Urinary bladder (tissue), 4 donors: Measurements from ENCODE around the gene BNIP5. TPM values are rescaled to one million over a fixed set of nuclear protein-coding genes. Genes with fewer than 3 reads are reported as not detected.
"Not testable (repeated sequence)": the region's sequence is repeated elsewhere in the genome, so short reads cannot be mapped to it uniquely, and the experiment has no call there.

ENCODE experiments used
- DNase-seq: peaks from one replicate; pipeline ENCODE4 v3.0.0-alpha.2; 2015; ENCODE audit errors: extremely low spot score
- H3K27ac ChIP-seq: one replicate; pipeline ENCODE4 v1.5.1; 2013; ENCODE audit warnings: low read depth, mild to moderate bottlenecking, moderate library complexity
- H3K36me3 ChIP-seq: one replicate; pipeline ENCODE4 v1.6.1; 2013; ENCODE audit warnings: mild to moderate bottlenecking, moderate library complexity; ENCODE audit not compliant: insufficient read depth
- H3K4me1 ChIP-seq: one replicate; pipeline ENCODE4 v1.6.1; 2013; ENCODE audit warnings: mild to moderate bottlenecking, moderate library complexity; ENCODE audit not compliant: insufficient read depth
- H3K4me3 ChIP-seq: one replicate; pipeline ENCODE4 v1.5.1; 2013; ENCODE audit warnings: low read depth, low read length
- WGBS: extraction: QIAGEN DNeasy Blood & Tissue Kit; methylation state at CpG from one replicate; pipeline ENCODE4 v1.1.7; 2013; 5-methylcytosine and 5-hydroxymethylcytosine counted together
- polyA plus RNA-seq: library from polyadenylated mRNA; stranded (reverse); fragments of 200-250 nt; gene quantifications from one replicate; pipeline ENCODE4 v1.2.3, GENCODE V29; 2013
- total RNA-seq: library from RNA; depleted of rRNA; stranded (reverse); fragments of >200 nt; gene quantifications from one replicate; pipeline ENCODE4 v1.2.3, GENCODE V29; 2014
- donor health status: healthy with polysubstance abuse.
- donor health status: healthy.

BNIP5 gene
- total and polyA plus RNA-seq, 2 donors: not detected

DNA sequence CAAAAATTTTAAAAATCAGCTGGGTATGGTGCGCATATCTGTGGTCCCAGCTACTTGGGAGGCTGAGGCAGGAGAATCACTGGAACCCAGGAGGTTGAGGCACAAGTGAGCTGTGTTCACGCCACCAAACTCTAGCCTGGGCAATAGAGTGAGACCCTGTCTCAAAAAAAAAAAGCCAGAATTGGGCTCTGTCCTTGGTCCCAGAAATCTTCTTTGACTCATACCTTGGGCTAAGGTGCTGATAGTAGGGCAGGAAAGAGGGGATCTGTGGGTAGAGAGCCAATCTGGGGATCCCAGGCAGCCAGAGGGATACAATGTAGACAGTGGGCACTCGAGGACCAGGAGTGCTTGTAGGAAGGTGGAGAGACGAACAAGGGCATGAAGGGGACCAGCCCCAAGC is 37.5 kb upstream of the BNIP5 start:
- Histone ChIP-seq H3K4me3 (no peak overlapping the region), H3K36me3 (no peaks in the 10 kb centered on the region), H3K4me1 (no peaks in the 10 kb centered on the region), H3K27ac (no peak overlapping the region)
- WGBS: 93% methylated on average over 4 of the region's 4 CpGs
- DNase-seq: no peak

DNA sequence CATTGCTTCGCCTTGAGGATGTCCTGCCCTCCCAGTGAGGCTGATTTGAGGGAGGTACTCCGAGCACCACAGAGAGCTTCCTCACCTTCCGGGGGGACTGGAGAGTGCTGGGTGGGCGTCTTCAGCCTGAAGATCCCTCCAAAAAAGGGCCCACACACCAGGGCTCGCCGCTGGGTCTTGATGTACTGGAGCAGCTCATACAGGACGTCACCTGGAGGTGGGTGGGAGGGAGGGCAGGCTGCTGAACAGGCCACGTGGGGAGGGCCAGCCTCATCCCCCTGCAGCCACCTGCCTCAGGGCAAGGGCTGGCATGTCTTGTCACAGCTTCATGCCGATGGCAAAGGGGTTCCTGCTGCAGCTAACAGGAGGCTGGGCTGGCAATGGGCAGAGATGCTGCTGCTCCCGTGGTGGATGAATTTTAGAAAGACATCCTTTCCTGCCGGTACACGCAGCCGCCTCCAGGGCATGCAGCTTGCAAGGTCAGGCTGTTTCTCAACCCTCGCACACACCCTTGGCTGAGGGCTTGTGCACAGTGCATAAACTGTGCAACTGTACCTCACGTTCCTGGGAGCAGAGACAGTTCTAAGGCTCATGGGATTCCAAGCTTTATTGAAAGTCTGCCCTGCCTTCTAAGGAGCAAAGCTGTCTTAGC is 36.8 kb upstream of the BNIP5 start:
- H3K4me1 ChIP-seq: no peaks in the 10 kb centered on the region
- 46% methylated on average over 15 of the region's 15 CpGs for WGBS
- no peak overlapping the region for H3K4me3 ChIP-seq
- no peak overlapping the region for H3K27ac ChIP-seq
- DNase-seq: no peak
- H3K36me3 ChIP-seq: no peaks in the 10 kb centered on the region

- 88% methylated on average over 6 of the region's 6 CpGs for WGBS
- no peak for DNase-seq
Observed at GRCh38 chr6:36372088-36372487, 35.4 kb upstream of the BNIP5 start.

DNA sequence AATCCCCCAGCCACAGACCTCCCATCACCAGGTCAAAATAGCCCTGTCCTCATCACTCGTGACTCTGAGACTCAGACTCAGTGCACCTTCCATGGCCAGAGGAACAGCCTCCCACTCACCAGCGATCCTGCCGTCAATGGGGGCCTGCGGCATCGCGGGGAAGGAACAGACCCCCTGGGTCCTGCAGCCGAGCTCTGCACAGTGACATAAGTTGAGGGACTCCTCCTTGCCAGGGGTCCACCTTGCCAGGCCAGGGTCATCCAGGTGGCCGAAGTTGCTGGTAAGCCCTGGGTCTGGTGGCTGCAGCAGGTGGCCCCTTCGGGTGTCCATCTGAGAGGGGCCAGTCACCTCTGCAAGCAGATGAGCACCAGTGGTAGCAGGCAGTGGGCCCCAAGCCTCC is 34.5 kb upstream of the BNIP5 start:
- Histone ChIP-seq H3K4me1 (no peaks in the 10 kb centered on the region), H3K36me3 (no peaks in the 10 kb centered on the region), H3K4me3 (no peak overlapping the region), H3K27ac (no peak overlapping the region)
- no peak for DNase-seq
- WGBS: 86% methylated on average over 9 of the region's 9 CpGs

More at GRCh38 chr6:36372088-36372487, 35.4 kb upstream of the BNIP5 start:
- Histone ChIP-seq H3K27ac (no peak overlapping the region), H3K36me3 (no peaks in the 10 kb centered on the region), H3K4me3 (no peak overlapping the region), H3K4me1 (no peaks in the 10 kb centered on the region)

DNA sequence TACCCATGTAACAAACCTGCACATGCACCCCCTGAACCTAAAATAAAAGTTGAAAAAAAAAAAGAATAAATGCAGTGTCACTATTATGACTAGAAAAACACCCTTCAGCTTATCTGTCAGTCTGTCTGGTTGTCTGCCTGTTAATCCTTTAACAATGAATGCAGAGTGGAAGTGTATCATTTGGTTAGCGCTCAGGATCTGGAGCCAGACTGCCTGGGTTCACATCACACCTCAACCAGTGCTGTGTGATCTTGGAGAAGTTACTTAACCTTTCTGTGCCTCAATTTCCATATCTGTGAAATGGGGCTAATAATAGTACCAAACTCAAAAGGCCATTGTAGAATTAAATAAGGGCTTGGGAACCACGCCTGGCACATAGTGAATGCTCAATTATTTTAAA is 34.0 kb upstream of the BNIP5 start:
- H3K4me3 ChIP-seq: no peak overlapping the region
- no peak for DNase-seq
- WGBS: 97% methylated on average over 2 of the region's 2 CpGs
- H3K27ac ChIP-seq: no peak overlapping the region
- H3K36me3 ChIP-seq: no peaks in the 10 kb centered on the region
- no peaks in the 10 kb centered on the region for H3K4me1 ChIP-seq

- WGBS: 83% methylated on average over 14 of the region's 14 CpGs
- no peak overlapping the region for H3K4me3 ChIP-seq
- no peak for DNase-seq
- H3K36me3 ChIP-seq: no peaks in the 10 kb centered on the region
- no peaks in the 10 kb centered on the region for H3K4me1 ChIP-seq
- no peak overlapping the region for H3K27ac ChIP-seq
Observed at GRCh38 chr6:36368921-36369865, 32.5 kb upstream of the BNIP5 start.

GRCh38 chr6:36368421-36368820 is 31.7 kb upstream of the BNIP5 start:
- H3K4me3 ChIP-seq: no peak overlapping the region
- WGBS: 71% methylated on average over 1 of the region's 1 CpG
- DNase-seq: no peak
- H3K4me1 ChIP-seq: no peaks in the 10 kb centered on the region
- no peak overlapping the region for H3K27ac ChIP-seq
- no peaks in the 10 kb centered on the region for H3K36me3 ChIP-seq

DNA sequence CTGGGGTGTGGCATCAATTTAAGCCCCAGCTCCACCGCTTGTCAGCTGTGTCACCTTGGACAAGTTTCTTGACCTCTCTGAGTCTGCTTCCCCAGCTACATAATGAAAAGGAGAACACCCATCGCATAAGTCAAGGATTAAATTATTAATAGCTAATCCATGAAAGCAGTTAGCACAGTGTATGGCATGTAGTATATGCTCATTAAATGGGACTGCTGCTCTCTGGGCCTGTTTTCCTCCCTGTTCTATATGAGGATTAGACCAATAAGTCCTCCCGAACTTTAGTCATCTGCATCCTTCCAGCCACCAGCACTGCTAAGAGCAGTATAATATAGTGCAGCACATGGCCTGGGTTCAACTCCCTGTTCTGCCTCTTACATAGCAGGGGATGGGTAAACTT is 31.1 kb upstream of the BNIP5 start:
- H3K4me1 ChIP-seq: no peaks in the 10 kb centered on the region
- no peak overlapping the region for H3K27ac ChIP-seq
- no peak for DNase-seq
- 96% methylated on average over 3 of the region's 3 CpGs for WGBS
- H3K4me3 ChIP-seq: no peak overlapping the region
- no peaks in the 10 kb centered on the region for H3K36me3 ChIP-seq

- DNase-seq: no peak
- H3K4me1 ChIP-seq: no peaks in the 10 kb centered on the region
- WGBS: 84% methylated on average over 18 of the region's 19 CpGs
- H3K36me3 ChIP-seq: no peaks in the 10 kb centered on the region
- no peak overlapping the region for H3K4me3 ChIP-seq
- H3K27ac ChIP-seq: no peak overlapping the region
Observed at GRCh38 chr6:36364669-36365479, 28.2 kb upstream of the BNIP5 start.

DNA sequence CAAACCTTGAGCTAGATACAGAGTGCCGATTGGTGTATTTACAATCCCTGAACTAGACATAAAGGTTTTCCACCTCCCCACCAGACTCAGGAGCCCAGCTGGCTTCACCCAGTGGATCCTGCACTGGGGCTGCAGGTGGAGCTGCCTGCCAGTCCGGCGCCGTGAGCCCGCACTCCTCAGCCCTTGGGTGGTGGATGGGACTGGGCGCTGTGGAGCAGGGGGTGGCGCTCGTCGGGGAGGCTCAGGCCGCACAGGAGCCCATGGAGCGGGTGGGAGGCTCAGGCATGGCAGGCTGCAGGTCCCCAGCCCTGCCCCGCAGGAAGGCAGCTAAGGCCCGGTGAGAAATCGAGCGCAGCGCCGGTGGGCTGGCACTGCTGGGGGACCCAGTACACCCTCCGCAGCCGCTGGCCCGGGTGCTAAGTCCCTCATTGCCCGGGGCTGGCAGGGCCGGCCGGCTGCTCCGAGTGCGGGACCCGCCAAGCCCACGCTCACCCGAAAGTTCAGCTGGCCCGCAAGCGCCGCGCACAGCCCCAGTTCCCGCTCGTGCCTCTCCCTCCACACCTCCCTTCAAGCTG is 27.5 kb upstream of the BNIP5 start:
- 98% methylated on average over 30 of the region's 34 CpGs for WGBS

DNA sequence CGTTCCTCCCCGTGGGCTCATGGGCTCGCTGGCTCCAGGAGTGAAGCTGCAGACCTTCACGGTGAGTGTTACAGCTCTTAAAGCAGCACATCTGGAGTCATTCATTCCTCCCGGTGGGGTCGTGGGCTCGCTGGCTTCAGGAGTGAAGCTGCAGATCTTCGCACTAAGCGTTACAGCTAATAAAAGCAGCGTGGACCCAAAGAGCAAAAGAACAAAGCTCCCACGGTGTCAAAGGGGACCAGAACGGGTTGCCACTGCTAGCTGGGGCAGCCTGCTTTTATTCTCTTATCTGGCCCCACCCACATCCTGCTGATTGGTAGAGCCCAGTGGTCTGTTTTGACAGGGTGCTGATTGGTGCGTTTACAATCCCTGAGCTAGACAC is 26.7 kb upstream of the BNIP5 start:
- not testable (repeated sequence) for H3K27ac ChIP-seq, DNase-seq, H3K4me1 ChIP-seq, H3K36me3 ChIP-seq, H3K4me3 ChIP-seq
- WGBS: 68% methylated on average over 13 of the region's 13 CpGs

More for the DNA sequence above, 27.5 kb upstream of the BNIP5 start:
- H3K4me3 ChIP-seq, DNase-seq, H3K27ac ChIP-seq, H3K4me1 ChIP-seq, H3K36me3 ChIP-seq: not testable (repeated sequence)

DNA sequence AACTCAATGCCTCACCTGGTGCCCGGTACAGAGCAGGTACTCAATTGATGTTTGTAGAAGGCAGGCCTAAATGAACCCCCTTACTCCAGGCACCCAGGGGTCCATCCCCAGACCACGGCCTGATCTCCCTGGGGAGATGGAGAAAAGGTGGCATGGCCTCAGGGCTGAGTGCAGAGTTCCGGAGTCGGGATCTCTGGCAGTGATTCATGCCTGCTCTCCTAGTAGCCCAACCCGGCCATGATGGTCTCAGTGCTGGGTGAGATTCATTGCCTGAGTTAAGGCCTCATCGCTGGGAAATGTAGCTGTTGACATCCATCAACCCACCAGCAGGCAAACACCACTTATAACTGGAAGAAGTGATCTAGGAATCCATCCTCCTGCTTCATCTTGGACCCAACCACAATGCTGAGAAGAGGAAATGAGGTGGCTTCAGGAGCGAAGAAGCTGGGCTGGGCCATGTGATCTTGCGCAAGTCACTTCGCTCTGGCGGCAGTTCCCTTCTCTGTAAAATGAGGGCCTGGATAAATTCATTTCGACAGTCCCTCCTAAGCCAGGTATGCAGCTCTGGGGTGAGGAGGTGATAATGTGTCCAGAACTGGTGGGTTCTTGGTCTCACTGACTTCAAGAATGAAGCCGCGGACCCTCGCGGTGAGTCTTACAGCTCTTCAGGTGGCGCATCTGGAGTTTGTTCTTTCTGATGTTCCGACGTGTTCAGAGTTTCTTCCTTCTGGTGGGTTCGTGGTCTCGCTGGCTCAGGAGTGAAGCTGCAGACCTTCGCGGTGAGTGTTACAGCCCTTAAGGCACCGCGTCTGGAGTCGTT is 26.1 kb upstream of the BNIP5 start:
- Histone ChIP-seq H3K27ac (no peak overlapping the region), H3K4me1 (no peaks in the 10 kb centered on the region), H3K36me3 (no peaks in the 10 kb centered on the region), H3K4me3 (no peak overlapping the region)
- 89% methylated on average over 25 of the region's 25 CpGs for WGBS
- DNase-seq: no peak

- Histone ChIP-seq H3K4me3 (no peak overlapping the region), H3K36me3 (no peaks in the 10 kb centered on the region), H3K27ac (no peak overlapping the region), H3K4me1 (no peaks in the 10 kb centered on the region)
- no peak for DNase-seq
- 88% methylated on average over 11 of the region's 11 CpGs for WGBS
Observed at GRCh38 chr6:36361071-36361470, 24.4 kb upstream of the BNIP5 start.
